Urinary bladder (tissue), 4 donors: ENCODE data around the gene KCNQ1OT1. TPM values are rescaled to one million over a fixed set of nuclear protein-coding genes. Genes with fewer than 3 reads are reported as not detected.

Source experiments
- DNase-seq: peaks from one replicate; pipeline ENCODE4 v3.0.0-alpha.2; 2015; ENCODE audit errors: extremely low spot score
- H3K27ac ChIP-seq: one replicate; pipeline ENCODE4 v1.5.1; 2013; ENCODE audit warnings: low read depth, mild to moderate bottlenecking, moderate library complexity
- H3K36me3 ChIP-seq: one replicate; pipeline ENCODE4 v1.6.1; 2013; ENCODE audit warnings: mild to moderate bottlenecking, moderate library complexity; ENCODE audit not compliant: insufficient read depth
- H3K4me1 ChIP-seq: one replicate; pipeline ENCODE4 v1.6.1; 2013; ENCODE audit warnings: mild to moderate bottlenecking, moderate library complexity; ENCODE audit not compliant: insufficient read depth
- H3K4me3 ChIP-seq: one replicate; pipeline ENCODE4 v1.5.1; 2013; ENCODE audit warnings: low read depth, low read length
- WGBS: extraction: QIAGEN DNeasy Blood & Tissue Kit; methylation state at CpG from one replicate; pipeline ENCODE4 v1.1.7; 2013; 5-methylcytosine and 5-hydroxymethylcytosine counted together
- polyA plus RNA-seq: library from polyadenylated mRNA; stranded (reverse); fragments of 200-250 nt; gene quantifications from one replicate; pipeline ENCODE4 v1.2.3, GENCODE V29; 2013
- total RNA-seq: library from RNA; depleted of rRNA; stranded (reverse); fragments of >200 nt; gene quantifications from one replicate; pipeline ENCODE4 v1.2.3, GENCODE V29; 2014
- donor health status: healthy with polysubstance abuse.
- donor health status: healthy.

Gene KCNQ1OT1
- total and polyA plus RNA-seq, 2 donors = 0.06 to 24.7 TPM

DNA sequence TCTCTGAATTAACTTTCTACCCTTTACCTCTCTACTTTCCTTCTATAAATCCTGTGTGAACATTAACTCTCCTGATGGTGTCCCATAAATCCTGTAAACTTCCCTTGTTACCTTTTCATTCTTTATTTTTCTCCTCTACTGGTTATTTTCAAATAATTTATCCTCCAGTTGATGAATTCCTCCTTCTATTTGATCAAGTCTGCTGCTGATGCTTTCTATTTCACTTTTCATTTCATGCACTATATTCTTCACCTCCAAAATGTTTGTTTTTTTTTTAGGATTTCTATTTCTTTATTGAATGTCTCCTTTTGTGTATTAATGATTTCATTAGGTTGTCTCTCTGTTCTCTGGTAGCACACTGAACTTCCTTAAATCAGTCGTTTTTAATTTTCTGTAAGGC, 68.6 kb downstream of the KCNQ1OT1 start:
- H3K4me1 ChIP-seq = no peaks in the 10 kb centered on the region
- no peak for DNase-seq
- 59% methylated on average over 1 of the region's 1 CpG for WGBS
- no peak overlapping the region for H3K27ac ChIP-seq
- H3K36me3 ChIP-seq = no peaks in the 10 kb centered on the region
- H3K4me3 ChIP-seq = no peak overlapping the region

DNA sequence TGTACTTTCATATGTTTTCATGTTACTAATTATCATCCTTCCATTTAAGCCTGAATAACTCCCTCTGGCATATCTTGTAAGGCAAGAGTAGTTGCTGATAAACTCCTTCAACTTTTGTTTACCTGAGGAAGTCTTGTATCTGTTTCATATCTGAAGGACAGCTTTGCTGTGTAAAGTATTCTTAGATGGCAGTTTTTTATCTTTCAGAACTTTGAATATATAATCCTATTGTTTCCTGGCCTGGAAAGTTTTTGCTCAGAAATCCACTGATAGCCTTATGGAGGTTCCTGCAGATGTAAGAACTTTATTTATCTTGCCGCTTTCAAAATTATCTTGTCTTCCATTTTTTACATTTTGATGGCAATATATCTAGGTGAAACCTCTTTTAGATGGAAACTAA, 69.1 kb downstream of the KCNQ1OT1 start:
- H3K4me1 ChIP-seq = no peaks in the 10 kb centered on the region
- H3K4me3 ChIP-seq = no peak overlapping the region
- no peaks in the 10 kb centered on the region for H3K36me3 ChIP-seq
- no peak overlapping the region for H3K27ac ChIP-seq
- WGBS = 88% methylated on average over 1 of the region's 1 CpG
- no peak for DNase-seq

DNA sequence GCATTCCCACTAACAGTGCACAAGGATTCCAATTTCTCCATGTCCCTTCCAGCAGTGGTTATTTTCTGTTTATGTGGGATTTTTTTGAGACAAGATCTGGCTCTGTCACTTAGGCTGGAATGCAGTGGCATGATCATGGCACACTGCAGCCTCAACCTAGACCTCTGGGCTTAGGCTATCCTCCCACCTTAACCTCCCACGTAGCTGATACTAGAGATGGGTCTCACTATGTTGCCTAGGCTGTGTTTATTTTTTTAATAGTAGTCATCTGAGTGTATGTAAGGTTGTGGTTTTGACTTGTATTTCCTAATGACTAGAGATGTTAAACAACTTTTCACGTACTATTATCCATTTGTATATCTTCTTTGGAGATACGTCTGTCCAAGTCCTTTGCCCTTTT, 74.6 kb downstream of the KCNQ1OT1 start:
- WGBS = 59% methylated on average over 3 of the region's 3 CpGs
- Histone ChIP-seq H3K4me1 (no peaks in the 10 kb centered on the region), H3K36me3 (no peaks in the 10 kb centered on the region), H3K4me3 (no peak overlapping the region), H3K27ac (no peak overlapping the region)
- no peak for DNase-seq

DNA sequence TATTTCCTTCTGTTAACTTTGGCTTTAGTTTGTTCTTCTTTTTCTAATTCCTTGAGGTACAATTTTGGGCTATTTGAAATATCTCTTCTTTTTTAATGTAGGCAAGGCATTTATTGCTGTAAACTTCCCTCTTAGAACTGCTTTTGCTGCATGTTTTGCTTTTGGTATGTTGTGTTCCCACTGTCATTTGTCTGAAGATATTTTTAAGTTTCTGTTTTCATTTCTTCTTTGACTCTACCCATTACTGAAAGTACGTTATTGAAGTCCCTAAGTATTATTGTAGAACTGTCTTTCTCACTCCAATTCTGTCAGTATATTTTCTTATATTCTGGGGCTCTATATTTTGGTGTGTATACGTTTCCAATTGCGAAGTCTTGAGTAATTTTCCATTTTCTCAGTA, 77.9 kb downstream of the KCNQ1OT1 start:
- 24% methylated on average over 3 of the region's 3 CpGs for WGBS
- no peaks in the 10 kb centered on the region for H3K36me3 ChIP-seq
- H3K27ac ChIP-seq = no peak overlapping the region
- H3K4me3 ChIP-seq = no peak overlapping the region
- no peak for DNase-seq
- H3K4me1 ChIP-seq = no peaks in the 10 kb centered on the region

DNA sequence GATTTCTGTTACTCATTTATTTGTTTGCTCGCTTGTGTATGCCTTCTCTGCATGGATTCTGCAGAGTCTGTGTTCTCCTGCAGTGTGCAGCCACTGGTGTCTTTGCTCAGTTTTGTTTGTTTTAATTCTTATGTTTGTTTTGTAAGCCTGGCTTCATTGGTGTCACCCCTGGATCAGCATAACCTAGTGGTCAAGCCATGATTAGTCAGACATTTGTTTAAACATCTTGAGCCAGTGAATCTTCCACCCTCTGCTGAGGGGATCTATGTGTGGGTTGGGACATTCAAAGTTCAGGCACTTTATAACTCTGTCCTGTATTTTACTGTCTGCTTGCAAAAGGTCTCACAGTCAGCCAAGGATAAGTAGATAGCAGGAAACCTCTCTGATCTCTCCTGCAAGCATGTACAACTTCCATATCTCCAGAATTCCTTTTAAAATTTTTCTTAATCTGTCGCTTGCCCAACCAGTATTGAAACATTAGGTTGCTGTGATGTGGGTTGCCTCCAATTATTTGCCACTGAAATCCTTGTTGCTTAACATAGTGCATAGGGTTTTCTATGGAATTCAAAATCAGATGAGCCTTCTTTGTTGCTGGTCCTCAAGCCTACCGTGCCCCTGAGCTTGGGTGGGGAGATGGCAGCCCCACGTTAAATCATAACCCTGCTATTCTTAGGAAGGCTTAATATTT, 86.8 kb downstream of the KCNQ1OT1 start:
- Histone ChIP-seq H3K4me3 (no peak overlapping the region), H3K27ac (no peak overlapping the region), H3K36me3 (no peaks in the 10 kb centered on the region), H3K4me1 (no peaks in the 10 kb centered on the region)
- 77% methylated on average over 4 of the region's 4 CpGs for WGBS
- no peak for DNase-seq

DNA sequence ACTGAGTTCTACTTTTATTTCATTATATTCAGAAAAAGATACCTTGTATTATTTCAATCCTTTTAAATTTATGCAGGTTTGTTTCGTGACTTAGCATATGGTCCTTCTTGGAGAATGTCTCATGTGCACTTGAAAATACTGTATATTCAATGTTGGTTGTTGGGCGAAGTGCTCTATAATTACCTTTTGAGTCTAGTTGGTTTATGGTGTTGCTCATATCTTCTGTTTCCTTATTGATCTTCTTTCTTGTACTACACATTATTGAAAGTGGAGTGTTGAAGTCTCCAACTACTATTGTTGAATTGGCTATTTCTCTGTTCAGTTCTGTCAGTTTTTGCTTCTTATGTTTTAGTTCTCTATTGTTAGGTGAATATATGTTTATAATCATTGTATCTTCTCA, 90.4 kb downstream of the KCNQ1OT1 start:
- Histone ChIP-seq H3K4me1 (no peaks in the 10 kb centered on the region), H3K36me3 (no peaks in the 10 kb centered on the region), H3K4me3 (no peak overlapping the region), H3K27ac (no peak overlapping the region)
- no peak for DNase-seq
- WGBS = 90% methylated on average over 2 of the region's 2 CpGs

DNA sequence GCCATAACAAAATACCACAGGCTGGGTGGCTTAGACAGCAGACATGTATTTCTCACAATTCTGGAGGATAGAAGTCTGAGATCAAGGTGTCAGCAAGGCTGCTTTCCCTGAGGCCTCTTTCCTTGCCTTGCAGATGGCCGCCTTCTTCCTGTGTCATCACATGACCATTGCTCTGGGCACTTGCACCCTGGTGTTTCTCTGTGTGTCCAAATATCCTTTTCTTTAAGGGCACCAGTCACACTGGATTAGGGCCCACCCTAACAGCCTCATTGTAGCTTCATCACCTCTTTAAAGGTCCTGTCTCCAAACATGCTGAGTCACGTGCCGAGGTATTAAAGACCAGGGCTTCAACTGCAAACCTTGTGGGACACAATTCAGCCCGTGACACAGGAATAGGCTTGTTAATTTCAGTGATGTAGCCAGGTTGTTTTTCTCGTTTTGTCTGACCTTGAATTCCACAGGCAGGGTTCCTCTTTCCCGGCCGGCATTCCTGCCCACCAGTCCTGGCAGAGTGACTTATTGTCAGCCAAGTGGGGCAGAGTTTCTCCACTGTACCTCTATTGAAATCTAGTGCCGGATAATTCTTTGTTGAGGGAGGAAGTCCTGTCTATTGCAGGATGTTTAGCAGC, 100.1 kb downstream of the KCNQ1OT1 start:
- Histone ChIP-seq H3K4me3 (no peak overlapping the region), H3K4me1 (no peaks in the 10 kb centered on the region), H3K36me3 (no peaks in the 10 kb centered on the region), H3K27ac (no peak overlapping the region)
- WGBS = 78% methylated on average over 8 of the region's 8 CpGs
- peak; percentile 33 for DNase-seq

DNA sequence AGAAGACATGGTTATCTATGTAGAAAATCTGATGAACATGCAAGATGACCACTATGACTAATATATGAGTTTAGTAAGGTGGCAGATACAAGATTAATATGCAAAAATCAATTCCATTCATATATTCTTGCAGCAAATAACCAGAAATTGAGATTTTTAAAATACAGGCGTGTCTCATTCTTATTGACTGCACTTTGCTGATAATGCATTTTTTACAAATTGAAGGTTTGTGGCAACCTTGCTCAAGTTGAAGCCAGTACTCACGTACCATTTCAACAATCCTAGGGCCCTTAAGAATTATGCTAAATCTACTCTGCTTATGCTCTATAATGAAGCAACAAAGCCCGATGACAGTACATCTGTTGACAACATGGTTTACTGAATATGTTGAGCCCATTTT, 104.6 kb downstream of the KCNQ1OT1 start:
- Histone ChIP-seq H3K4me3 (no peak overlapping the region), H3K36me3 (no peaks in the 10 kb centered on the region), H3K4me1 (no peaks in the 10 kb centered on the region), H3K27ac (no peak overlapping the region)
- WGBS = 94% methylated on average over 3 of the region's 3 CpGs
- no peak for DNase-seq

DNA sequence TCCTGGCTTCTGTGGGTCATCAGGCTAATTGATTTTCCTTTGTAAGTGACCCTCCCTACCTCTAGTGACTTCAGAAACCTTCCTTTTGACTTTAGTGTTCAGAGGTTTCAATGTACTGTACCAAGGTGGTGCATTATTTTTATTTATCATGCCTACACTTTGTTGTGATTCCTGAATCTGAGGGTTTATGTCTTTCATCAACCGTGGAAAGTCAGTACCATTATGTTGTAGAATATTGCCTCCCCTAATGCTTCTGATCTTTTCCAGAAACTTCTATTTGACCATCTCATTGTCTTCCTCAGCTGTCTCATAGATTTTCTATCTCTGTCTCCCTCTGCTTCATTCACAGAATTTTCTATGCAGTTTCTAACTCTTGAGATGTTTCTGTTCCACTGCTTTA, 105.5 kb downstream of the KCNQ1OT1 start:
- Histone ChIP-seq H3K4me3 (no peak overlapping the region), H3K27ac (no peak overlapping the region), H3K36me3 (no peaks in the 10 kb centered on the region), H3K4me1 (no peaks in the 10 kb centered on the region)
- DNase-seq = no peak
- WGBS = 95% methylated on average over 1 of the region's 1 CpG

DNA sequence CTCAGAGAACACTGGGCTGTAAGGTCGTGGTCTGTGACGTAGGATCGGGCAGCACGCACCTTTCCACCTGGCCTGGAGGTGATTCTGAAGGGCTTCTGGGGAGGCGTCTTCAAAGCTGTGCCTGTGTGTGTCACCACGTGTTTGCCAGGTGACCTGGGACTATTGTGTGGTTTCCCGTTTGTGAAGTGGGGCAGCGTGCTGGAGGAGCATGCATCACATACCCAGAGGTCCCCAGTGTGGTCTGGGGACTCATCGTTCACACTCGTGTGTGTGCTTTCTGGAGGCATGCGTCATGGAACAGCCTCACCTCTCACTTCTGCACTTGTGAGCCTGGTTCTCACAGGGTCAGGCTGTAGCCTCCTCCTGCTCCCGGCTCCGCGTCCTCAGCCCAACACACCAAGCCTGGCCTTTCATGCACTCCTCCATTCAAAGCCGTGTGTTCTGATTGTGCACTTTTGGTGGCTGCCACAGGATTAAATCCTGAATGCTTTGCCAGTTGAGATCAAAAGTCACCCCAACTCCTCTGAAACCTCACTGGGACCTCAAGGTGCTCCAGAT, 106.3 kb downstream of the KCNQ1OT1 start:
- Histone ChIP-seq H3K4me1 (no peaks in the 10 kb centered on the region), H3K4me3 (no peak overlapping the region), H3K27ac (no peak overlapping the region), H3K36me3 (no peaks in the 10 kb centered on the region)
- 92% methylated on average over 15 of the region's 15 CpGs for WGBS
- no peak for DNase-seq

DNA sequence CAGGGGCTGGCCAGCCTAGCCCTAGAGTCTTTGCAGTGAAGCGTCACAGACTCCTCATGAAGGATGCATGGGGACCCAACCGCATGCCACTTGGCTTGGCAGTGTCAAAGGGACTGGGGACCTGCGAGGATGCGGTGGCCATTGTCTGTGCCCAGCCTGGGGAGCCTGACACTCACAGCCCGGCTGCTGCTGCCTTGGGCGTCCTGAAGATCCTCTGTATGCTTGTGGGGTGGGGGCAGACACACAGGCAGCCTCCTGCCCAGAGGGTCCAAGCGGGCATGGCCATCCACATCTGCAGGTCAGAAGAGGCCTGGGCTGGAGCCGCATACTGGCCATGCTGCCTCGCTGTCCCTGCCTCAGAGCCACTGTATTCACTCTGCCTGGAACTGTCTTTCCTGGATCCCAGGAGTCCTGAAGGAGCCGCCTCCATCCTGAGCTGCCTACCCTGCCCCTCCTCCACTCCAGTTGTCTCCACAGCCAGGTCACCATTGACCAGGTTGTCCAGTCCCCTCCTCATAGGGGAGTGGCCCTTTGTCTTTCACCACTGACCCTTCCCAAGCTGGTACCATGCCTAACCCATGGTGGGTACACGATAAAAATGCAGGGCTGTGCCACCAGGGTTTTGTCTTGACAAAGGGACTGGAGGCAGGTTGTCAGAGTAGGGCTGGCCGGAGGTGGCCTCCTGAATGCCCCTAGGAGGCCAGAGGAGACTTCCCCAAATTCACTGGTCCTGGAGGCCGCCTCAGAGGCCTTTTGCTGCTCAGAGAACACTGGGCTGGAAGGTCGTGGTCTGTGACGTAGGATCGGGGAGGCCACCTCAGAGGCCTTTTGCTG, 107.0 kb downstream of the KCNQ1OT1 start:
- Histone ChIP-seq H3K27ac (no peak overlapping the region), H3K4me1 (no peaks in the 10 kb centered on the region), H3K4me3 (no peak overlapping the region), H3K36me3 (no peaks in the 10 kb centered on the region)
- no peak for DNase-seq
- 96% methylated on average over 16 of the region's 16 CpGs for WGBS

DNA sequence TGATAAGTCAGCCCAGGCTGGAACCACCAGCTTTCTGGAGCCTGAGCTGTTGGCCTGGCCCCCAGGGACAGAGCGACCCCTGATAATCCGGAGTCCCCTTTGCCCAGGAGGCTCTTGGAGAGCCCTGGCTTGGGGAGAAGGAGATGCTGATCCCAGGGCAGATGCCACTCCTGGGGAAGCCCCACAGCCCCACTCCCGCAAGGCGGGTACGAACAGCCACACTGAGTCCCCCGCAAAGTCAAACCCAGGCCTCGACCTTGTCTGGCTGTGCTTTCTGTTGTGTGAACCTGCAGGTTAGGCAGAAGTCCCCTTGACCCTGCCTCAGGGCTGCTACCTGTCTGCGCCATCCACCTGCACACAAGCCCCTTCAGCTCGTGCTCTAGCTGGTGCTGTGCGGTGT, 108.0 kb downstream of the KCNQ1OT1 start:
- no peak for DNase-seq
- 93% methylated on average over 10 of the region's 10 CpGs for WGBS
- H3K36me3 ChIP-seq = no peaks in the 10 kb centered on the region

DNA sequence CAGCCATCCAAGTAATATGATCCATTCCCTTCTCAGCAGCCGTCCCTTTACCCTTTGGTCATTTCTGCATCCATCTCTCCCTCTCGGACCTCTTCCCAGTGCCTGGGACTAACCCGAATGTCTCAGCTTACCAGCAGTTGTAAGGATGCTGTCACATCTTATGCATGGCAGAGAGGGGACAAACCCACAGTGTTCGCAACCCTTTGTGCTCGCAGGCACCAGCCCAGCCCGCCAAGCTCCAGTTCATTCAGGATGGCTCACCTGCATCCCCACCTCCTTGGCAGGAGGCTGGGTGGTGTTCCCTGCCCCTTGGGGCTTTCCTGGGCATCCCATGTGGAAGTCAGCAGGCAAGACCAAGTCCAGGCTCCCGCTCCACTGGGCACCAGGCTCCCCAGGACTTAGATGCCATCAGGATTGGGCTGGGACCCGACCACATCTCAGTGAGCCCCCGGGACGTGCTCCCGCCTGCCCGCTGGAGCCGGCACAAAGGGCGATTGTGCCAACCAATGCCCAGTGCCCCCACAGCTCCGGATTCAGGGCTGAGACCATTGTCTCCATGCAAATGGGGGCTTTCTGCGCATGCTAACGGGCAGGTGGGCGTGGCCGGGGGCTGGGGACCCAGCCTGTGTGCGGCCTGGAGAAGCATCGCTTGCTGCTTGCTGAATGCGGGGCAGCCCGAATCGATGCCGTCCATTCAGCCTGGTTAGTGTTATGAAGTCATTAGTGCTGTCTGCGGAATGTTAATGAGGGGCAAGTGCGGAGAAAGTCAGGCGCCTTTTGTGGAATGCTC, 108.6 kb downstream of the KCNQ1OT1 start:
- Histone ChIP-seq H3K27ac (no peak overlapping the region), H3K4me1 (no peaks in the 10 kb centered on the region), H3K36me3 (no peaks in the 10 kb centered on the region), H3K4me3 (no peak overlapping the region)
- no peak for DNase-seq
- WGBS = 90% methylated on average over 28 of the region's 28 CpGs

More for the DNA sequence above, 108.0 kb downstream of the KCNQ1OT1 start:
- no peaks in the 10 kb centered on the region for H3K4me1 ChIP-seq
- no peak overlapping the region for H3K4me3 ChIP-seq
- H3K27ac ChIP-seq = no peak overlapping the region
